HG03139 (cell line): Measurements from ENCODE around the gene STAT5B.
"Not testable (repeated sequence)": the region's sequence is repeated elsewhere in the genome, so short reads cannot be mapped to it uniquely, and the experiment has no call there.

Source experiments
- ATAC-seq: cut with Tn5 transposase; IDR thresholded peaks from one replicate; pipeline ENCODE4 v1.9.1; 2021; ENCODE audit not compliant: unreplicated experiment

STAT5B gene

GRCh38 chr17:42307362-42307927, 31.3 kb upstream of the STAT5B start:
- no peak for ATAC-seq

GRCh38 chr17:42306385-42306667, 30.1 kb upstream of the STAT5B start:
- no peak for ATAC-seq

GRCh38 chr17:42305543-42306384, 29.6 kb upstream of the STAT5B start:
- no peak for ATAC-seq

- not testable (repeated sequence) for ATAC-seq
These were observed 28.8 kb upstream of the STAT5B start for GRCh38 chr17:42305031-42305330.

- no peak for ATAC-seq
These were observed 28.2 kb upstream of the STAT5B start for GRCh38 chr17:42304187-42305030.

- ATAC-seq: no peak
These were observed 27.5 kb upstream of the STAT5B start for GRCh38 chr17:42303694-42304093.

- ATAC-seq: no peak
These were observed 24.8 kb upstream of the STAT5B start for GRCh38 chr17:42301022-42301421.

- not testable (repeated sequence) for ATAC-seq
These were observed 23.7 kb upstream of the STAT5B start for GRCh38 chr17:42299913-42300312.

GRCh38 chr17:42299361-42299760, 23.2 kb upstream of the STAT5B start:
- not testable (repeated sequence) for ATAC-seq

- ATAC-seq: not testable (repeated sequence)
These were observed 21.6 kb upstream of the STAT5B start for GRCh38 chr17:42297775-42298174.

- ATAC-seq: no peak
These were observed 19.8 kb upstream of the STAT5B start for GRCh38 chr17:42296012-42296411.

- ATAC-seq: no peak
These were observed 18.5 kb upstream of the STAT5B start for GRCh38 chr17:42294469-42295398.

- ATAC-seq: no peak
These were observed 14.9 kb upstream of the STAT5B start for GRCh38 chr17:42291129-42291528.

GRCh38 chr17:42290577-42290976, 14.4 kb upstream of the STAT5B start:
- no peak for ATAC-seq

- ATAC-seq: no peak
These were observed 13.5 kb upstream of the STAT5B start for GRCh38 chr17:42289611-42290181.

GRCh38 chr17:42288803-42289610, 12.8 kb upstream of the STAT5B start:
- peak; percentile 17 for ATAC-seq

GRCh38 chr17:42287977-42288802, 12.0 kb upstream of the STAT5B start, which contains the start of gene STAT5A:
Gene STAT5A, plus strand, starts transcription at chr17:42288498. Its CDS starts 914 bp downstream, at chr17:42289412.
- ATAC-seq: peak; percentile 39

- peak; percentile 17 for ATAC-seq
These were observed 11.2 kb upstream of the STAT5B start for GRCh38 chr17:42287305-42287976.
